GM19452 (cell line): ENCODE measurements around the gene ZDHHC19.
A peak's percentile ranks its signal among the peaks of the same experiment; 100 is the strongest.
"Not testable (repeated sequence)": the region's sequence is repeated elsewhere in the genome, so short reads cannot be mapped to it uniquely, and the experiment has no call there.

Experiments
- ATAC-seq: cut with Tn5 transposase; IDR thresholded peaks from one replicate; pipeline ENCODE4 v1.9.1; 2021; ENCODE audit not compliant: unreplicated experiment

Gene ZDHHC19

DNA sequence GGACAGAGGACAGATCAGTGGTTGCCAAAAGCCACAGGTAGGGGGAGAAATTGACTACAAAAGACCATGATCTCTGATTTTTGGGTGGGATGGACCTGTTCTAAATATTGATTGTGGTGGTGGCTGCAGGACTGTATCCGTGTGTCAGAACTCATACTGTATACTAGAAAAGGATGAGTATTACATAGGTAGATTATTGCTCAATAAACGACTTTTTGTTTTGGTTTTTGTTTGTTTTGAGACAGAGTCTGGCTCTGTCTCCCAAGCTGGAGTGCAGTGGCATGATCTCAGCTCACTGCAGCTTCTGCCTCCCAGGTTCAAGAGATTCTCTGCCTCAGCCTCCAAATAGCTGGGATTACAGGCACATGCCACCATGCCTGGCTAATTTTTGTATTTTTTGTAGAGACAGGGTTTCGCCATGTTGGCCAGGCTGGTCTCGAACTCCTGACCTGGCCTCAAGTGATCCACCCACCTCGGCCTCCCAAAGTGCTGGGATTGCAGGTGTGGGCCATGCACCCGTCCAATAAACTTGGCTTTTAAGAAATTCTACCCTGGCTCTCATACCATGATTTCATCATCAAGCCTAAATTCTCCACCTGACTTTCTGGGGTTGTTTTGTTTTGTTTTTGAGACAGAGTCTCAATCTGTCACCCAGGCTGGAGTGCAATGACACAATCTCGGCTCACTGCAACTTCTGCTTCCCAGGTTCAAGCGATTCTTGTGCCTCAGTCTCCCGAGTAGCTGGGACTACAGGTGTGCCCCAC, 5.6 kb downstream of the ZDHHC19 start:
- not testable (repeated sequence) for ATAC-seq

- no peak for ATAC-seq
These were observed 7.4 kb downstream of the ZDHHC19 start for GRCh38 chr3:196203846-196204245.

DNA sequence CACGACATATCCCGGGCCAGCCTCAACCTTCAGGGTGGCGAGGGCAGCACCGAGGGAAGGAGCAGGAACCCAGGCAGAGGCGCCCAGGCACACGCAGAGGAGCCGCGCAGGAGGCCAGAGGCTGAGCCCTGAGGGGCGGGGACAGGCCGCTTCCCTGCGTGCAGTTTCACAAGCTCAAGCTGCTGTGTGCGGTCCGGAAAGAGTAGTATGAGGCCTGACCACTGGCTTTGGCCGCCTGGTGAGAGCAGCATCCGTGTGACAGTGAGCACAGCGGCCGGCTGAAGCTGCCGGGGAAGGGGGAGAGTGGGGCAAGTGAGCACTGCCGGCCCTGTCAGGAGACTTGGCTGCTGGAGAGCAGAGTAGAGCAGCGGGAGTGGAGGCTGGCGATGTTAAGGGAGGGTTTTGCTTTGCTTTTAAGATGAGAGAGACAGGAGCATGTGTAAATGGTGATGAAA, 8.7 kb downstream of the ZDHHC19 start:
- ATAC-seq: no peak

- no peak for ATAC-seq
These were observed 12.1 kb downstream of the ZDHHC19 start for GRCh38 chr3:196198771-196199753.

DNA sequence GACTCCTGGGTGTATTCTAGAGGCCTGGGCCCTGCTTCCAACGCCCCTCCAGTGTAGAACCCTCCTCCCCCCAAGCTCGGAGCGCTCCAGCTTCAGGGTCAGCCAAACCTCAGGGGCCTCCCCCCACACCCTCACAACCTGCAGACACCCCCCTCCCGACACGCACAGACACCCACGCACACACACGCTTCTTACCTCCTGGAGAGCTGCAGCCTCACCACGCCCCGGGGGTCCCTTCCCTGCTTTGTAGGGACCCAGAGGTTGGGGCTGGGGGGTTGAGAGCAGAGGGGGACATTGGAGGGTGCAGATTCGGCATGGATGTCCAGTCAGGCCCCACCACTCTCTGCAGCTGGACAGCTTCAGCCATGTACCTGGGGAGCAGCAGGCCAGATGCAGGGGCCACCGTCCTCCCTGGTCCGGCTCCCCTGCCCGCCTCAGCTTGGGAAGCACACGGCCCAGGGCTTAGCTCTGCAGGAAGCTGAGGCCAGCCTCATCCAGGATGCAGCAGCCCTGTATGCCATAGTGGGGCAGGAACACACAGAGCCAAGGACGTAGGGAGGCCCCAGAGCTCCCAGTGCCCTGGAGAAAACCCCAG, 13.0 kb downstream of the ZDHHC19 start:
- ATAC-seq: no peak

GRCh38 chr3:196197524-196197923, 13.7 kb downstream of the ZDHHC19 start:
- ATAC-seq: no peak

DNA sequence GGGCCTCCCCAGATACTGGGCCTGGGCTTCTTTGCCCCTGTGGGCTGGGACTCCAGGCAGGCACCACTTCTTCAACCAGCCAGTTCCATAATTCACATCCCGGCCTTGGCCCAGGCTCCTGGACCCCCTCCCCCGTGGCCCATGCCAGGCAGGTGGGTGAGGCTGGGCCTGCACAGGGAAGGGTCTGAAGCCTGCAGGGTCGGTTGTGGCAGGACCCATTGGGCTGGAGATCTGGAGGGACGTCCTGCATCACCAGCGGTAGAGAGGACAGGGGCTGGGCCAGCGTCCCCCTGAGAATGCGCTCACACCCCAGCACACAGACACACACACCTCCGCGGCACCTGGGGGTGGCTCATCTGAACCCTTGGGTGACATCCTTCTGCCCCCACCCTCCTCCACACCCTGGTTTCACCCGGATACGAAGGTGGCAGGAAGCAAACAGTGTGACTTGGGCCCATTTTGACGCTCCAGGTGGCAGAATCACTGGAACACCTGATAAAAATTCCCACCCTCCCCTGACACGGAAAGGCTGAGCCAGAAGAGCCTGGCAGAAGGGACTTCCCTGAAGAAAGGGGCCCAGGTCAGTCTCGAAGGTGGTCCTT, 15.4 kb downstream of the ZDHHC19 start:
- no peak for ATAC-seq

DNA sequence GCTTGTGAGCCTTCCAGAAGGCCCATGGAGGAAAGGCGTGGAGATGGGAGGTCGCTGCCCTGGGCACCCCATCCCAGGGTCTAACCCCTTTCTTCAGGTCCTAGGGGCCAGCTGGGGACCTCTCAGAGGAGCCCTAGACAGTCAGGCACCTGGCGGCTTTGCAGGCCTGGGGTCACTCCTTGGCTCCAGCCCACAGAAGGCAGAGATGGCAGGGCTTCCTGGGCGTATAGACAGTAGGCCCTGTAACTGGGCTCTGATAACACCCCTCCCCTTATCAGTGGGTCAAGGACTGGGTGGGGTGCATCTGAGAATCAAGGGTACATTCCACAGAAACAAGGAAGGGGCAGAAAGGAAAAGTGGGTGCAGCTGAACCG, 16.7 kb downstream of the ZDHHC19 start:
- ATAC-seq: no peak

GRCh38 chr3:196193736-196194541, 17.3 kb downstream of the ZDHHC19 start:
- no peak for ATAC-seq

DNA sequence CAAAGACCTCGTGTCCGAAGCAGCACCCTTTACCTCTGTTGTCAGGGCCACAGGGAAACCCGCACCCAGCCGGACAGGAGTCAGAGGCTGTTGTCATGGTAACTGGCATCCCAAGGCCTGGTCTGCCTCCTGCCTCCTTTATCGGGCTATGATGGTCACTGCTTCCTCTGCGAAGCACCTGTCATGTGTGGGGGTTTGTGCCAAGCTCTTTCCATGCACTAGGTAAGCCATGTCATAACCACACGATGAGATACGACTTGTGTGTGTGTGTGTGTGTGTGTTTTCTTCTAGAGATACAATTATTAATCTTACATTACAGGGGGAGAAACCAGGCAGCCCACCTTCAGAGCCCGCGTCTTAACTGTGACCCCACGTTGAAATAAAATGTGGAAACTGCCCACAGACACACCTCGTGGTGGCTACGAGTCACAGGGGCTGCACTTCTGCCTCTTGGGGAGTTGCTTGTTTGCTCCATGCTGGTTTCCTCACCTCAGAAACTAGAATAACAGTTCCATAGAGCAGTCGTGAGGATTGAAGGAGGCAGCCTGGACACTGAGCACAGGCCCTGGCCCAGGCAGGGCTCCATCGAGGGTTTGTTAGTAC, 18.0 kb downstream of the ZDHHC19 start:
- no peak for ATAC-seq

DNA sequence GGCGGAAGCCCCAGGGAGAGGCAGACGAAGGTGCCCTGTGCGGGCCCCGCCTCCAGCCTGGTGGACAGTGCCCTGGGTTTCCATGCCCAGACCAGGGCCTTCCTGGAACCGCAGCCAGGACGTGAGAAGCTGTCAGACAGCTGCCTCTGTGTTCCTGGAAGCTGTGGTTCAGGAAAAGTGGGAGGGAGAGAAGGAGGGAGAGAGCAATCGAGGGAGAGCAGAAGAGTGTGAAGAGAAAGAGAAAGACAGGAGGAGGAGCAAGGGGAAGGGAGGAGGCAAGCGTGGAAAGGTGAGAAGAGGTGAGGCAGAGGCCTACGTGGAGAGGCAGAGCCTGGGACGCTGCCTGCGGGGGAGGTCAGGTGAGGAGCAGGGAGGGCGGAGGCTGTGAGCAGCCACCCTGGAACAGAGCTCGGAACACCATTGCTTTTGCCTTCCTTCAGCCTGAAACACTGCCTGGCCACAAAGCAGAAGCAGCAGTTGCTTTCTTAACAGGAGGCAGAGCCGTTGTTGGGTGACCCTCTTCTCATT, 18.6 kb downstream of the ZDHHC19 start:
- ATAC-seq: peak; percentile 13

- ATAC-seq: peak; percentile 56
These were observed 19.1 kb downstream of the ZDHHC19 start for GRCh38 chr3:196192036-196192523.

DNA sequence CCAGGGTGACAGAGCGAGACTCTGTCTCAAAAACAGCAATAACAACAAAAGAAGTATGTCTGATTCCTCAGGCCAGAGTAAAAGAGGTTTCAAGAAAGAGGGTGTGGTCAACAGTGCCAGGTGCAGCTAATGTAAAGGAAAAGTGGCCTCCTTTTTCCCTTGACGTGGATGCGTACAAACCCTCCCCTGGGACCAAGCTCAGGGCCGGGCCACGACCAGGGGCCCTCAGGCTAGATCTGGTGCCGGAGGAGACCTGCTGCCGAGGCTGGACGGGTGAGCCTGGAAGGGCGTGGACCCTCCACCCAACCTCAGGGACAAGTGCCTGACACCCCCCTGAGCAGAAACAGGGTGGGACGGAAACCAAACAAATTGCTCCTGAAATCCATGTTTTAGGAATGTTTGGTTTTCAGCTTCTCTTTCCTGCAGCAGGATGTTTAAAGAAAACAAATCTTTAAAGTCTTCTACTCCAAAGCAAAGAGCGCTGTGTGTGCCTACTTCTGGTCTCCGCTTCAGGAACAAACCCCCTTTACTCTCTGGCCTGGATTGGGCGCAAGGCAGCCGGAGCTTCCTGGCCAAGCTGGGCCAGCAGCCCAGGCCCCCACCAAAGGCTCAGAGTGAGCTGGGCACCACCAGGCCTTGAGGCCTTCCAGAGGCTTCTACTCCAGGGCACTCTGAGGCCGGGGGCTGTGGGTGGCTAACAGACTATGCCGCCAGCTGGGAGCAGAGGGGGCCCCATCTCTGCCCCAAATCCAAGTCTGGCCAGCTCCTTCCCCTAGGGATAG, 21.4 kb downstream of the ZDHHC19 start:
- ATAC-seq: no peak

GRCh38 chr3:196186651-196187573, 24.3 kb downstream of the ZDHHC19 start:
- ATAC-seq: no peak

DNA sequence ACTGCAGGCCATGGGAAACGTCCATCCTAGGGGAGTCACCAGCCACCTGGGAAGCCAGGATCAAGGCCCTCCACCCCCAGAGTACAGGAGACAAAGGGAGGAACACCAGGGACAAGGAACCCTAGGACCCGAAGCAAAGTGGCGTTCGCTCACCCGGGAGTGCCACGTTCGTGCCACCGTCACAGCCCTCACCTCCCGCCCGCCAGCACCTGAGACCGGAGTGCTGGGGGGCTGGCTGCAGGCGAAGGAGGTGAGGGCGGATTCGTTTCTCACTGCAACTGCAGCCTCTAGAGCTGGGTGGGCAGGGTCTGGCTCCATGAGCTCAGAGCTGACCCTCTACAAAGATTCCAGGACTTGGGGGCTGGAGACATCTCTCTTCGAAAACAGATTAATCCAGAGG, 26.3 kb downstream of the ZDHHC19 start:
- ATAC-seq: no peak

GRCh38 chr3:196184169-196184432, 27.1 kb downstream of the ZDHHC19 start:
- not testable (repeated sequence) for ATAC-seq

- no peak for ATAC-seq
These were observed 30.1 kb downstream of the ZDHHC19 start for GRCh38 chr3:196181127-196181546.

DNA sequence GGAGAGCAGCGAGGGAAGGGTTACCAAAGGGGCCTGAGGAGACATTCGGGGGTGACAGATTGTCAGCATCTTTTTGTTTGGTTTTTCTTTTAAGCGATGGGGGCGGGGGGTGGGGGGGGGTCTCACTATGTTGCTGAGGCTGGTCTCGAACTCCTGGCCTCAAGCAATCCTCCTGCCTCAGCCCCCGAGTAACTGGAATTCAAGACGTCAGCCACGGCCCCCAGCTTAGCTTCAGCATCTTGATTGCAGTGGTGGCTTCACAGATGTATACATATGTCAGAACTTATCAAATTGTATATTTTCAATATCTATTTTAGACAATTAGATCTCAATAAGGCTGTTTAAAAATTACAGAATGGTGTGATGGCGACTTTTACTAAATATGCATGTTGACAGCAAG, 30.9 kb downstream of the ZDHHC19 start:
- no peak for ATAC-seq
